Gastroesophageal sphincter (tissue), 4 donors: ENCODE data around the gene PDE8A. TPM values are rescaled to one million over a fixed set of nuclear protein-coding genes. Genes with fewer than 3 reads are reported as not detected.

Experiments
- ATAC-seq: fragments of 150-250 bp; one replicate; pipeline ENCODE4 v1.9.1; 2016; ENCODE audit warnings: mild to moderate bottlenecking, moderate library complexity
- H3K27ac ChIP-seq, 4 donors: fragments of 200-600 bp; sonication (generic) in 3 of 4; 1 replicate in 3 of 4; 2 replicates in 1 of 4; pipeline ENCODE4 v1.5.1; 2016 to 2019
- H3K27me3 ChIP-seq: fragments of 200-600 bp; sonication (generic); one replicate; pipeline ENCODE4 v1.5.1; 2019
- H3K36me3 ChIP-seq, 2 donors: fragments of 200-600 bp; sonication (generic); one replicate each; pipeline ENCODE4 v1.5.1; 2019; ENCODE audit warnings: control low read depth in 1 of 2
- H3K4me1 ChIP-seq, 3 donors: fragments of 200-600 bp; sonication (generic); 1 replicate in 2 of 3; 2 replicates in 1 of 3; pipeline ENCODE4 v1.5.1; 2016 to 2019; ENCODE audit warnings: control low read depth in 2 of 3
- H3K4me3 ChIP-seq, 2 donors: fragments of 200-600 bp; sonication (generic); one replicate each; pipeline ENCODE4 v1.5.1; 2019; ENCODE audit warnings: mild to moderate bottlenecking in 1 of 2, moderate library complexity in 1 of 2
- H3K9me3 ChIP-seq, 3 donors: fragments of 200-600 bp; sonication (generic); one replicate each; pipeline ENCODE4 v1.5.1; 2017 to 2019; ENCODE audit warnings: control low read depth in 2 of 3
- EP300 ChIP-seq: sonication (generic); formaldehyde crosslinking; IDR thresholded peaks from one replicate; pipeline ENCODE4 v1.6.1; 2017; ENCODE audit warnings: antibody characterized with exemption, mild to moderate bottlenecking
- POLR2A ChIP-seq, 2 donors: fragments of 450-650 bp; IDR thresholded peaks; one replicate each; pipeline ENCODE4 v1.6.1; 2017; ENCODE audit warnings: antibody characterized with exemption in 2 of 2, mild to moderate bottlenecking in 2 of 2, moderate library complexity in 1 of 2
- POLR2AphosphoS5 ChIP-seq: sonication (generic); formaldehyde crosslinking; IDR thresholded peaks from one replicate; pipeline ENCODE4 v1.6.1; 2017; ENCODE audit warnings: antibody characterized with exemption
- WGBS, 2 donors: methylation state at CpG; one replicate each; pipeline ENCODE4 v1.1.5; 2018; ENCODE audit warnings: low coverage in 1 of 2; 5-methylcytosine and 5-hydroxymethylcytosine counted together
- total RNA-seq, 4 donors: library from RNA; depleted of rRNA; stranded (reverse); fragments of >200 nt; gene quantifications; one replicate each; pipeline ENCODE4 v1.1.0, GENCODE V29; 2016
- TF ChIP-seq, protein P1 (sequence below), 4 experiments: fragments of 200-600 bp in 2 of 4; fragments of 450-650 bp in 2 of 4; sonication (generic) in 1 of 4; IDR thresholded peaks; one replicate each; pipeline ENCODE4 v1.5.1; 2017 to 2019; ENCODE audit warnings: antibody characterized with exemption in 4 of 4, mild to moderate bottlenecking in 2 of 4, moderate library complexity in 2 of 4

Gene PDE8A
- total RNA-seq, 4 donors from 2014 or later, result 34.6 to 73.2 (median 56.2) TPM

- H3K27ac ChIP-seq, result no peak overlapping the region
- TF ChIP-seq, protein P1, sequence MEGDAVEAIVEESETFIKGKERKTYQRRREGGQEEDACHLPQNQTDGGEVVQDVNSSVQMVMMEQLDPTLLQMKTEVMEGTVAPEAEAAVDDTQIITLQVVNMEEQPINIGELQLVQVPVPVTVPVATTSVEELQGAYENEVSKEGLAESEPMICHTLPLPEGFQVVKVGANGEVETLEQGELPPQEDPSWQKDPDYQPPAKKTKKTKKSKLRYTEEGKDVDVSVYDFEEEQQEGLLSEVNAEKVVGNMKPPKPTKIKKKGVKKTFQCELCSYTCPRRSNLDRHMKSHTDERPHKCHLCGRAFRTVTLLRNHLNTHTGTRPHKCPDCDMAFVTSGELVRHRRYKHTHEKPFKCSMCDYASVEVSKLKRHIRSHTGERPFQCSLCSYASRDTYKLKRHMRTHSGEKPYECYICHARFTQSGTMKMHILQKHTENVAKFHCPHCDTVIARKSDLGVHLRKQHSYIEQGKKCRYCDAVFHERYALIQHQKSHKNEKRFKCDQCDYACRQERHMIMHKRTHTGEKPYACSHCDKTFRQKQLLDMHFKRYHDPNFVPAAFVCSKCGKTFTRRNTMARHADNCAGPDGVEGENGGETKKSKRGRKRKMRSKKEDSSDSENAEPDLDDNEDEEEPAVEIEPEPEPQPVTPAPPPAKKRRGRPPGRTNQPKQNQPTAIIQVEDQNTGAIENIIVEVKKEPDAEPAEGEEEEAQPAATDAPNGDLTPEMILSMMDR (IDR thresholded peaks at IDR 0.05), result no peak
- TF ChIP-seq EP300 (no peak), POLR2AphosphoS5 (no peak), POLR2A (IDR thresholded peaks at IDR 0.05) (no peak)
- peaks cover 0 to 42% (median 0%) of the 10 kb centered on the region in 3 donors for H3K4me1 ChIP-seq
- no peaks in the 10 kb centered on the region for H3K9me3 ChIP-seq
- no peaks in the 10 kb centered on the region for H3K36me3 ChIP-seq
- no peaks in the 10 kb centered on the region for H3K27me3 ChIP-seq
- H3K4me3 ChIP-seq, result no peak overlapping the region
- ATAC-seq, result no peak
Observed at GRCh38 chr15:85049805-85050204, 68.1 kb downstream of the PDE8A start.

DNA sequence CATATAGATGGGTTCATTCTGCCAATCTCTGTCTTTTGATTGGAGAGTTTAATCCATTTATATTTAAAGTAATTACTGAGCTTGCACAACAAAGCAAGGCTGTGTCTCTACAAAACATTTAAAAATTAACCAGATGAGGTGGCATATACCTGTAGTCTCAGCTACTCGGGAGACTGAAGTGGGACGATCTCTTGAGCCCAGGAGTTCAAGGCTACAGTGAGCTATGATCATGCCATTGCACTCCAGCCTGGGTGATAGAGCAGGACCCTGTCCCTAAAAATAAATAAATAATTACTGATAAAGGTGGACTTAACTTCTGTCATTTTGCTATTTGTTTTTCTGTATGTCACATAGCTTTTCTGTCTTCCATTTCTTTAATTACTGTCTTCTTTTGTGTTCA is 78.1 kb downstream of the PDE8A start:
- H3K4me1 ChIP-seq, result peaks cover 0 to 7% (median 0%) of the 10 kb centered on the region in 3 donors
- no peak for ATAC-seq
- no peak overlapping the region for H3K27ac ChIP-seq
- peaks cover 0 to 17% (median 0%) of the 10 kb centered on the region in 3 donors for H3K9me3 ChIP-seq
- TF ChIP-seq, protein P1 (IDR thresholded peaks at IDR 0.05), result no peak
- TF ChIP-seq POLR2A (IDR thresholded peaks at IDR 0.05) (no peak), EP300 (no peak), POLR2AphosphoS5 (no peak)
- no peaks in the 10 kb centered on the region for H3K36me3 ChIP-seq
- WGBS, 2 donors, result 79 to 100% methylated on average over 2 of the region's 2 CpGs
- no peak overlapping the region for H3K4me3 ChIP-seq
- H3K27me3 ChIP-seq, result no peaks in the 10 kb centered on the region

- Histone ChIP-seq H3K4me3 (no peak overlapping the region), H3K4me1 (peaks cover 0 to 7% (median 0%) of the 10 kb centered on the region in 3 donors), H3K27ac (no peak overlapping the region), H3K27me3 (no peaks in the 10 kb centered on the region), H3K9me3 (peaks cover 0 to 17% (median 0%) of the 10 kb centered on the region in 3 donors), H3K36me3 (peaks cover 0 to 7% of the 10 kb centered on the region in 2 donors)
- no peak for ATAC-seq
- TF ChIP-seq, protein P1 (IDR thresholded peaks at IDR 0.05), result no peak
- no peak for TF ChIP-seq EP300
- TF ChIP-seq POLR2A (IDR thresholded peaks at IDR 0.05), result no peak
- TF ChIP-seq POLR2AphosphoS5, result no peak
- WGBS, 2 donors, result 60 to 80% methylated on average over 1 to 2 of the region's 2 CpGs
Observed at GRCh38 chr15:85062560-85062959, 80.9 kb downstream of the PDE8A start.

GRCh38 chr15:85063088-85063487 is 81.4 kb downstream of the PDE8A start:
- ATAC-seq, result no peak
- TF ChIP-seq POLR2A (IDR thresholded peaks at IDR 0.05), result no peak
- TF ChIP-seq EP300, result no peak
- TF ChIP-seq, protein P1 (IDR thresholded peaks at IDR 0.05), result no peak
- no peak for TF ChIP-seq POLR2AphosphoS5
- Histone ChIP-seq H3K4me1 (peaks cover 0 to 7% (median 0%) of the 10 kb centered on the region in 3 donors), H3K9me3 (peaks cover 0 to 17% (median 0%) of the 10 kb centered on the region in 3 donors), H3K4me3 (no peak overlapping the region), H3K27ac (no peak overlapping the region), H3K36me3 (peaks cover 0 to 12% of the 10 kb centered on the region in 2 donors), H3K27me3 (no peaks in the 10 kb centered on the region)
- WGBS, 2 donors, result 100% methylated on average over 2 of the region's 2 CpGs; no CpG with 5 or more reads in 1 of the 2 donors

GRCh38 chr15:85063522-85064079 is 81.9 kb downstream of the PDE8A start:
- Histone ChIP-seq H3K9me3 (peaks cover 0 to 17% (median 0%) of the 10 kb centered on the region in 3 donors), H3K27me3 (no peaks in the 10 kb centered on the region), H3K4me1 (peaks cover 0 to 7% (median 0%) of the 10 kb centered on the region in 3 donors), H3K27ac (no peak overlapping the region), H3K4me3 (no peak overlapping the region), H3K36me3 (peaks cover 0 to 18% of the 10 kb centered on the region in 2 donors)
- WGBS, 2 donors, result 75 to 100% methylated on average over 1 of the region's 1 CpG
- ATAC-seq, result no peak
- TF ChIP-seq EP300 (no peak), POLR2AphosphoS5 (no peak), POLR2A (IDR thresholded peaks at IDR 0.05) (no peak)
- TF ChIP-seq, protein P1 (IDR thresholded peaks at IDR 0.05), result no peak
